SK-N-SH treated with all-trans-retinoic acid at 6 μM for 48 hours (cell line): ENCODE data around the gene TRPM1.

ENCODE experiments used
- ATAC-seq: fragments of 200-7000 bp; cut with Tn5 transposase; 3 replicates; pipeline ENCODE4 v1.9.1; 2020; ENCODE audit warnings: mild to moderate bottlenecking, moderate library complexity
- ARNTL ChIP-seq: fragments of 450-650 bp; formaldehyde crosslinking; IDR thresholded peaks from 2 replicates; pipeline ENCODE4 v1.5.0; 2020; ENCODE audit warnings: low read depth, mild to moderate bottlenecking, moderate library complexity, borderline replicate concordance
- BACH2 ChIP-seq: fragments of 250-450 bp; sonication (Bioruptor Pico); IDR thresholded peaks from 2 replicates; pipeline ENCODE4 v1.9.0; 2021; ENCODE audit warnings: mild to moderate bottlenecking, borderline replicate concordance
- CREB5 ChIP-seq: fragments of 250-450 bp; sonication (Bioruptor Pico); IDR thresholded peaks from 2 replicates; pipeline ENCODE4 v1.5.1; 2020; ENCODE audit warnings: low read depth, mild to moderate bottlenecking, moderate library complexity
- CSDC2 ChIP-seq: fragments of 250-450 bp; sonication (Bioruptor Pico); IDR thresholded peaks from 2 replicates; pipeline ENCODE4 v1.5.0; 2020; ENCODE audit warnings: mild to moderate bottlenecking, moderate library complexity
- CSRNP3 ChIP-seq: fragments of 250-450 bp; sonication (Bioruptor Pico); IDR thresholded peaks from 2 replicates; pipeline ENCODE4 v1.5.1; 2021; ENCODE audit warnings: mild to moderate bottlenecking, moderate library complexity
- ESRRG ChIP-seq: fragments of 250-450 bp; sonication (Bioruptor Pico); IDR thresholded peaks from 2 replicates; pipeline ENCODE4 v1.6.1; 2021; ENCODE audit warnings: mild to moderate bottlenecking
- GLIS3 ChIP-seq: fragments of 250-450 bp; sonication (Bioruptor Pico); IDR thresholded peaks from 2 replicates; pipeline ENCODE4 v1.5.0; 2020; ENCODE audit warnings: mild to moderate bottlenecking, moderate library complexity
- PATZ1 ChIP-seq: fragments of 250-450 bp; sonication (Bioruptor Pico); IDR thresholded peaks from 2 replicates; pipeline ENCODE4 v1.8.0; 2020; ENCODE audit warnings: mild to moderate bottlenecking, moderate library complexity, borderline replicate concordance
- POU6F1 ChIP-seq: fragments of 250-450 bp; sonication (Bioruptor Pico); IDR thresholded peaks from 2 replicates; pipeline ENCODE4 v1.8.0; 2021; ENCODE audit warnings: low read depth, mild to moderate bottlenecking, moderate library complexity, borderline replicate concordance
- PPARA ChIP-seq: fragments of 250-450 bp; sonication (Bioruptor Pico); IDR thresholded peaks from 2 replicates; pipeline ENCODE4 v1.5.0; 2020; ENCODE audit warnings: mild to moderate bottlenecking, borderline replicate concordance
- RARB ChIP-seq: fragments of 250-450 bp; sonication (Bioruptor Pico); IDR thresholded peaks from 2 replicates; pipeline ENCODE4 v1.8.0; 2021; ENCODE audit warnings: mild to moderate bottlenecking, moderate library complexity
- SNAI2 ChIP-seq: fragments of 250-450 bp; sonication (Bioruptor Pico); IDR thresholded peaks from 2 replicates; pipeline ENCODE4 v1.5.0; 2020; ENCODE audit warnings: mild to moderate bottlenecking, moderate library complexity
- TOX ChIP-seq: fragments of 250-450 bp; sonication (Bioruptor Pico); IDR thresholded peaks from 2 replicates; pipeline ENCODE4 v1.8.0; 2021; ENCODE audit warnings: mild to moderate bottlenecking, moderate library complexity, borderline replicate concordance
- TSHZ2 ChIP-seq: fragments of 250-450 bp; sonication (Bioruptor Pico); IDR thresholded peaks from 2 replicates; pipeline ENCODE4 v1.5.0; 2020; ENCODE audit warnings: mild to moderate bottlenecking, moderate library complexity
- ZNF565 ChIP-seq: fragments of 450-650 bp; formaldehyde crosslinking; conservative IDR thresholded peaks from 2 replicates; pipeline ENCODE4 v1.5.0; 2020; ENCODE audit warnings: low read depth, mild to moderate bottlenecking, moderate library complexity
- ZNF70 ChIP-seq: fragments of 450-650 bp; formaldehyde crosslinking; IDR thresholded peaks from 2 replicates; pipeline ENCODE4 v1.5.0; 2020; ENCODE audit warnings: mild to moderate bottlenecking, moderate library complexity
- ZNF8 ChIP-seq: fragments of 450-650 bp; formaldehyde crosslinking; IDR thresholded peaks from 2 replicates; pipeline ENCODE4 v1.5.0; 2020; ENCODE audit warnings: mild to moderate bottlenecking, moderate library complexity

The TRPM1 gene

GRCh38 chr15:31127596-31128261, 26.2 kb upstream of the TRPM1 start:
- TF ChIP-seq ARNTL (CRISPR knock-in tag) (no peak), ZNF565 (CRISPR knock-in tag) (no peak), CREB5 (CRISPR knock-in tag) (no peak), CSDC2 (CRISPR knock-in tag) (no peak), POU6F1 (CRISPR knock-in tag) (no peak), ZNF70 (CRISPR knock-in tag) (no peak), PATZ1 (no peak), CSRNP3 (CRISPR knock-in tag) (no peak)
- peak; percentile 17; the same call in 2 of the 3 replicates for ATAC-seq

- no peak for ATAC-seq
- TF ChIP-seq TOX (CRISPR knock-in tag) (no peak), BACH2 (CRISPR knock-in tag) (no peak), GLIS3 (CRISPR knock-in tag) (no peak), ZNF70 (CRISPR knock-in tag) (no peak), TSHZ2 (CRISPR knock-in tag) (no peak), ESRRG (CRISPR knock-in tag) (no peak)
Measured at GRCh38 chr15:31125061-31125460, 23.5 kb upstream of the TRPM1 start.

GRCh38 chr15:31116423-31117030, 15.0 kb upstream of the TRPM1 start:
- no peak for ATAC-seq
- TF ChIP-seq BACH2 (CRISPR knock-in tag) = no peak
- TF ChIP-seq CSDC2 (CRISPR knock-in tag) = no peak
- TF ChIP-seq CSRNP3 (CRISPR knock-in tag) = no peak
- no peak for TF ChIP-seq POU6F1 (CRISPR knock-in tag)
- no peak for TF ChIP-seq TOX (CRISPR knock-in tag)
- no peak for TF ChIP-seq PATZ1
- no peak for TF ChIP-seq SNAI2 (CRISPR knock-in tag)
- no peak for TF ChIP-seq RARB (CRISPR knock-in tag)
- no peak for TF ChIP-seq TSHZ2 (CRISPR knock-in tag)
- TF ChIP-seq ZNF8 = no peak
- TF ChIP-seq ZNF565 (CRISPR knock-in tag) = no peak
- TF ChIP-seq PPARA (CRISPR knock-in tag) = no peak
